ENCODE measurements around the gene ABO. TPM values are rescaled to one million over a fixed set of nuclear protein-coding genes. Genes with fewer than 3 reads are reported as not detected.
"Not testable (repeated sequence)": the region's sequence is repeated elsewhere in the genome, so short reads cannot be mapped to it uniquely, and the experiment has no call there.

The ABO gene
- total RNA-seq, 4 donors from 2014 or later: 0.29 to 6.1 (median 0.59) TPM

DNA sequence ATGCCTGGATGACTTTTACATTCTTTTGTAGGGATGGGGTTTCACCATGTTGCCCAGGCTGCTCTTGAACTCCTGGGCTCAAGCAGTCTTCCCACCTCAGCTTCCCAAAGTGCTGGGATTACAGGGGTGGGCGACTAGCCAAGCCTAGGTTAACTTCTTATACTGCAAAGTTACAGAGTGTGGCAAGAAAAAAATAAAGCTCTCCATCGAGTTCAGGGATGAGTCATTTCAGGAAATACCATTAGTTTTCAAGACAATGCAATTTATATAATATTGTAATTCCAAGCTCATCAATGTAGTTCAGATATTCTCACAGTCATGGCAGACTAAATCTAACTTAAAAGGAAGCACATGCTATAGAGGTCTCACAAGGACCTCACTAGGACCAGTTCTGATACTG, 11.5 kb upstream of the ABO start:
- intact Hi-C loops (cut with DNase I; ENCODE audit: low total_unique reads): no loop called here
- TF ChIP-seq, protein P1, sequence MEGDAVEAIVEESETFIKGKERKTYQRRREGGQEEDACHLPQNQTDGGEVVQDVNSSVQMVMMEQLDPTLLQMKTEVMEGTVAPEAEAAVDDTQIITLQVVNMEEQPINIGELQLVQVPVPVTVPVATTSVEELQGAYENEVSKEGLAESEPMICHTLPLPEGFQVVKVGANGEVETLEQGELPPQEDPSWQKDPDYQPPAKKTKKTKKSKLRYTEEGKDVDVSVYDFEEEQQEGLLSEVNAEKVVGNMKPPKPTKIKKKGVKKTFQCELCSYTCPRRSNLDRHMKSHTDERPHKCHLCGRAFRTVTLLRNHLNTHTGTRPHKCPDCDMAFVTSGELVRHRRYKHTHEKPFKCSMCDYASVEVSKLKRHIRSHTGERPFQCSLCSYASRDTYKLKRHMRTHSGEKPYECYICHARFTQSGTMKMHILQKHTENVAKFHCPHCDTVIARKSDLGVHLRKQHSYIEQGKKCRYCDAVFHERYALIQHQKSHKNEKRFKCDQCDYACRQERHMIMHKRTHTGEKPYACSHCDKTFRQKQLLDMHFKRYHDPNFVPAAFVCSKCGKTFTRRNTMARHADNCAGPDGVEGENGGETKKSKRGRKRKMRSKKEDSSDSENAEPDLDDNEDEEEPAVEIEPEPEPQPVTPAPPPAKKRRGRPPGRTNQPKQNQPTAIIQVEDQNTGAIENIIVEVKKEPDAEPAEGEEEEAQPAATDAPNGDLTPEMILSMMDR (IDR thresholded peaks at IDR 0.05): no peak
- TF ChIP-seq POLR2A (IDR thresholded peaks at IDR 0.05): no peak
- Histone ChIP-seq H3K36me3 (no peaks in the 10 kb centered on the region), H3K27ac (no peak overlapping the region), H3K4me3 (no peak overlapping the region), H3K27me3 (no peaks in the 10 kb centered on the region), H3K4me1 (no peaks in the 10 kb centered on the region), H3K9me3 (no peaks in the 10 kb centered on the region)
- DNase-seq: no peak

DNA sequence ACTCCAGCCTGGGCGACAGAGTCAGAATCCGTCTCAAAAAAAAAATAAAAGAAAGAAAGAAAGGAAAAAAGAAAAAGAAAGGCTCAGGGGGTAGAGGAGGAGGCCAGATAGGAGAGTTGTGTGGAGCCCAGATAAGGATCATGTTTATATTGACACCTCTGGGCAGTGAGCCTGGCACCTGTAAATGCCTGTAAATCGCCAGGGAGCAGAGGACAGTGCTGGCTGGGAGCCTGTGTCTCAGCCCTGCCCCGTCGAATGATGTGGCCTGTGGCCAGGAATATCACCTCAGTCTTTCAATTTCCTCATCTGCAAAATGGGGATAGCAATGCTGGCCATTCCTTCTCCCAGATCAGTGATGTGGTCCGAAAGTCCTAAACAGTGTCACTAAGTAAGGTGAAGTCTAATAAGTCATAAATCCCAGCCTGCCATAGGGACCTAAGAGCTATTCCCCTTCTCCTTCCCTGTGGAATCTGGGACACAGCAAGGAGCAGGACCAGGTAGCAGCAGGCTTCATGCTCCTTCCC, 10.3 kb upstream of the ABO start:
- Histone ChIP-seq H3K4me3 (no peak overlapping the region), H3K4me1 (no peaks in the 10 kb centered on the region), H3K27me3 (no peaks in the 10 kb centered on the region), H3K27ac (no peak overlapping the region), H3K9me3 (no peaks in the 10 kb centered on the region), H3K36me3 (no peaks in the 10 kb centered on the region)
- TF ChIP-seq, protein P1 (IDR thresholded peaks at IDR 0.05): no peak
- TF ChIP-seq POLR2A (IDR thresholded peaks at IDR 0.05): no peak
- DNase-seq: no peak
- intact Hi-C loops (cut with DNase I; ENCODE audit: low total_unique reads): no loop called here

DNA sequence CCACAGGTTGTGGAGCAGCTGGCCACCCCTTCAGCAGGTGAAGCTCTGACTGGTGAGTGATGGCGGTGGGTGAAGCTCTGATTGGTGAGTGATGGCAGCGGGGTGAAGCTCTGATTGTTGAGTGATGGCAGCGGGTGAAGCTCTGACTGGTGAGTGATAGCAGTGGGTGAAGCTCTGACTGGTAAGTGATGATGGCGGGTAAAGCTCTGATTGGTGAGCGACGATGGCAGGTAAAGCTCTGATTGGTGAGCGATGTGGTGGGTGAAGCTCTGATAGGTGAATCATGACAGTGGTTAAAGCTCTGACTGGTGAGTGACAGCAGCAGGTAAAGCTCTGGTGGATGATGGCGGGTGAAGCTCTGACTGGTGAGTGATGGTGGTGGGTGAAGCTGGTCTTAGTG, 9.4 kb upstream of the ABO start:
- H3K27ac ChIP-seq: no peak overlapping the region

DNA sequence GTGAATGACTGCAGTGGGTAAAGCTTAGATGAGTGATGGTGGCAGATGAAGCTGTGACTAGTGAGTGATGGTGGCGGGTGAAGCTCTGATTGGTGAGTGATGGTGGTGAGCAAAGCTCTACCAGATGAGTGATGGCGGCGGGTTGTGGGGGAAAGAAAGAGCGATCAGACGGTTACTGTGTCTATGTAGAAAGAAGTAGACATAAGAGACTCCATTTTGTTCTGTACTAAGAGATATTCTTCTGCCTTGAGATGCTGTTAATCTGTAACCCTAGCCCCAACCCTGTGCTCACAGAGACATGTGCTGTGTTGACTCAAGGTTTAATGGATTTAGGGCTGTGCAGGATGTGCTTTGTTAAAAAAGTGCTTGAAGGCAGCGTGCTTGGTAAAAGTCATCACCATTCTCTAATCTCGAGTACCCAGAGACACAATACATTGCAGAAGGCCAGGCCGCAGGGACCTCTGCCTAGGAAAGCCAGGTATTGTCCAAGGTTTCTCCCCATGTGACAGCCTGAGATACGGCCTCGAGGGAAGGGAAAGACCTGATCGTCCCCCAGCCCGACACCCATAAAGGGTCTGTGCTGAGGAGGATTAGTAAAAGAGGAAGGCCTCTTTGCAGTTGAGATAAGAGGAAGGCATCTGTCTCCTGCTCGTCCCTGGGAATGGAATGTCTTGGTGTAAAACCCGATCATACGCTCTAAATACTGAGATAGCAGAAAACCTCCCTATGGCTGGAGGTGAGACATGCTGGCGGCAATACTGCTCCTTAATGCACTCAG, 8.4 kb upstream of the ABO start:
- H3K9me3 ChIP-seq; intact Hi-C loops (cut with DNase I; ENCODE audit: low total_unique reads); H3K36me3 ChIP-seq: not testable (repeated sequence)

More for the DNA sequence above, 9.4 kb upstream of the ABO start:
- TF ChIP-seq, protein P1 (IDR thresholded peaks at IDR 0.05): no peak
- no peak for TF ChIP-seq POLR2A (IDR thresholded peaks at IDR 0.05)
- Histone ChIP-seq H3K4me1 (no peaks in the 10 kb centered on the region), H3K4me3 (no peak overlapping the region), H3K9me3 (no peaks in the 10 kb centered on the region), H3K27me3 (no peaks in the 10 kb centered on the region), H3K36me3 (no peaks in the 10 kb centered on the region)
- intact Hi-C loops (cut with DNase I; ENCODE audit: low total_unique reads): no loop called here
- no peak for DNase-seq

DNA sequence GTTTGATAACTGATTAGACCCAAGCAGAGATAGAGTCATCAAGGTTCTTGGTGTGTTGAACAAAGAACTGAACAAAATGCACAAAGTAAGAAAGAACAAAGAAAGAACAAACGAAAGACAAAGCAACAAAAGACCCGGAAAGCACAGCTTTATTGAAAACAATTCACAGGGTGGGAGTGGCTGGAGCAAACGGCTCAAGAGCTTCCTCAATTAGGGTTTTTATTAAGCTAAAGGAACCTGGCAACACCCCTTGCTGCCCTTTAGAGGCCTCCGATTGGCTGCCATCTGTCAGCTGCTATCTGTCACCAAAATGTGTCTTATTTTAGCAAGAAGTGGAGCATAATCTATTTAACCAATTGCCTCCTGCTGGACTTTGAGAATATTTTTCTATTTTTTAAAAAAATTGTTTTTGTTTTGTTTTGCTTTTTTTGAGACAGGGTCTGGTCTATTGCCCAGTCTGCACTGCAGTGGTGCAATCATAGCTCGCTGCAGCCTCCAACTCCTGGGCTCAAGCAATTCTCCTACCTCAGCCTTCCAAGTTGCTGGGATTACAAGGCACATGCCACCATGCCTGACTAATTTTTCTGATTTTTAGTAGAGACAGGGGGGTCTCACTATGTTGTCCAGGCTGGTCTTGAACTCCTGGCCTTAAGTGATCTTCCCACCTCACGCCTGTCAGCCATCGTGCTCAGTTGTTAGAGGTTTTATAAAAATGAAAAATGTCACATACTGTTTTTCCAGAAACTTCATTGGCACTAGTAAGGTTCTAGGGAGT, 7.7 kb upstream of the ABO start:
- H3K27ac ChIP-seq: no peak overlapping the region
- no peak for TF ChIP-seq POLR2A (IDR thresholded peaks at IDR 0.05)
- TF ChIP-seq, protein P1 (IDR thresholded peaks at IDR 0.05): no peak
- H3K4me3 ChIP-seq: no peak overlapping the region
- no peaks in the 10 kb centered on the region for H3K4me1 ChIP-seq
- no peak for DNase-seq
- H3K36me3 ChIP-seq: no peaks in the 10 kb centered on the region
- no peaks in the 10 kb centered on the region for H3K9me3 ChIP-seq
- H3K27me3 ChIP-seq: no peaks in the 10 kb centered on the region
- intact Hi-C loops (cut with DNase I; ENCODE audit: low total_unique reads): no loop called here

More for the DNA sequence above, 8.4 kb upstream of the ABO start:
- H3K27me3 ChIP-seq, H3K4me1 ChIP-seq, DNase-seq, H3K4me3 ChIP-seq, H3K27ac ChIP-seq: not testable (repeated sequence)
